GM19043 (cell line): ENCODE measurements around the gene FLYWCH2.

Experiments used
- ATAC-seq: cut with Tn5 transposase; IDR thresholded peaks from one replicate; pipeline ENCODE4 v1.9.1; 2021; ENCODE audit warnings: low read depth; ENCODE audit not compliant: unreplicated experiment

Gene FLYWCH2, protein sequence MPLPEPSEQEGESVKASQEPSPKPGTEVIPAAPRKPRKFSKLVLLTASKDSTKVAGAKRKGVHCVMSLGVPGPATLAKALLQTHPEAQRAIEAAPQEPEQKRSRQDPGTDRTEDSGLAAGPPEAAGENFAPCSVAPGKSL

DNA sequence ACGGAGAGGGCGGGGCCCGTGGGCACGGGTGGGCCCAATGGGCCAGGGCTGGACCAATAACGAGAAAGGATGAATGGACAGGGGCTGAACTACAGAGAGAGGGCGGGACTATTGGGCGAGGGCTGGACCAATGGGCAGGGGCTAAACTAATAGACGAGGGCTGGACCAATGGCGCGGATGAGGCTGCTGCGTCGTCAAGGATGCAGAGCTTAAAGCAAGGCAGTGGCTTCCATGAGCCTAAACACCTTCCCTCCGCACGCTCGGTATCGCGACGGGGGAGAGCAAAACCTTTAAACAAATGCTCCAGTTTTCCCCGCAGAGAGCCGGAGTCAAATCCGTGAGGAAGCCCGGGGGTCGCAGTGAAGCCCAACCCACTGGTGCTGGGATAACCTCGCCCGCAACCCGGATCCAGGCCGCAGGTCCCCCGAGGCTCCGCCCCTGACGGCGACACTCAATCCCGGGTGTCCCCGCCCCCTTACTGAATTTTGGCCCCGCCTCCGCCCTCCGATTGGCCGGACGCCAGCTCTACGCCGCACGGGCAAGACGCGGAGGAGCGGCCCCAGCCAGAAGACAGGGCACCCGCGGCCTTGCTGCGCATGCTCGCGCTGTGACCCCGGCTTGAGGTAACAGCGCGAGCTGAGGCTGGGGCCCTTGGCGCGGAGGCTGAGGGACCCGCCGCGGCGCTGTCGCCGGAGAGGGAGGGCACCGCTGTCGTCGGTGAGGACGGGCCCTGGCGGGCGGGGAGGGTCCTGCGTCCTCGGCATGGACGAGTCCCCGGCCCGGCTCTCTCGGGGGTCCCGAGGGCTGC, at the start of gene FLYWCH2:
TSS of gene FLYWCH2 (plus strand) at position 566 of the 808 bp plus-strand sequence. CDS start 13,235 bp downstream, outside the sequence.
- ATAC-seq: peak; percentile 96

DNA sequence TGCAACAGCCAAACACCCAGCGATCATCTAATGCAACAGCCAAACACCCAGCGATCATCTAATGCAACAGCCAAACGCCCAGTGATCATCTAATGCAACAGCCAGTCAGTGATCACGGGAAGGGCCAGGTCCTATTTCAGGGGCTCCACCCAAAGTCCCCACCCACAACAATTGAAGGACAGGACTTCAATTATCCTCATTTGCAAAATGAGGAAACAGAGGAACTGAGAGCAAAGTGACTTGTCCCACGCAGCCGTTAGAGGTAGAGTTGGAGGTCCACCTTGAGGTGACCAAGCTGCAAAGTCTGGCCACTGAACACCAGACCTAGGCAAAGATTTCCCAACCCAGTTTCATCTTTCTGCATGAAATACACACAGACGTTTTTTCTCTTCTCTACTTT, 49.2 kb upstream of the FLYWCH2 start:
- ATAC-seq: no peak

DNA sequence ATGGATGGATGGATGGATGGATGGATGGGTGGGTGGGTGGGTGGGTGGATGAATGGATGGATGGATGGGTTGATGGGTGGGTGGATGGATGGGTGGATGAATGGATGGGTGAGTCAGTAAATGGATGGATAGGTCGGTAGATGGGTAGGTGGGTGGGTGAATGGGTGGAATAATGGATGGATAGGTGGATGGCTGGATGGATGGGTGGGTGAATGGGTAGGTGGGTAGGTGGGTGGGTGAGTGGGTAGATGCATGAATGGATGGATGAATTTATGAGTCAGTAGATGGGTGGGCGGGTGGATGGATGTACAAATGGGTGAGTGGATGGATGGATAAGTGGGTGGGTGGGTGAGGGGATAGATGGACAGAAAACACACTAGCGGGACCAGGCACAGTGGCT, 48.0 kb upstream of the FLYWCH2 start:
- no peak for ATAC-seq

DNA sequence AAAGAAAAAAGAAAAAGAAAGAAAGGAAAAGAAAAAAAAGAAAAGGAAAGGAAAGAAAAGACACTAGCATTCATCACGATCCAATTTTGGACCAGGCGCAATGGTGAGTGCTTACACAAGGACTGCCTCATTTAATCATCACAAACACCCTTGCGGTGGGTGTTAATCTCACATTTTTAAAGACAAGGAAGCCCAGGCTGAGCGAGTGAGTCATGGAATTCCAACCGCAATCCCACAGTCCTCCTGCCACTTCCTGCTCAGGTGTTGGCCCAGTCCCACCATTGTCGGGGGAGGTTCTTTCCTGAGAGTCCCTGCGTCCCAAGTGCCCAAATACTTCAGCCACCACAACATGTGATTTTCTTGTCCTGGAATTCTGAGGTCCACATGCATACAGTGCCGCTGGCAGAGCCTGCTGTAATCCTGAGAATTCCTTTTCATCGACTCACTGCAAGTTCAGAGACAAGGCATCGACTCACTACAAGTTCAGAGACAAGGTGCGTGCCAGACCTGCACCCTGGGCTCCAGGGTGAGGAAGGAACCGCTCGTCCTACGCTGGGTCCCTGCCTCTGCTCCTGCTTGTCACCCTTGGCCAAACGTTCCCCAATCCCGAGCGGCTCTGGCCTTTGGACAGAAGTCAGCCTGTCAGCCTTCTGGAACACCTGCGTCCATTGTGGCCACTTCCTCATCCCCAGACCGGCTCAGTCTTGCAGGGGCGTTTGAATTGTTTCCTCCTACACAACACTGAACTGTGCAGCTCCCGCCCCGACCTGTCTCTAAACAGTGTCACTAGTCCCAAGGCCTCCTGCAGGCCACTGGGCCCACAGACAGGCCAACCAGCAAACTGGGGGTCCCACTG, 47.1 kb upstream of the FLYWCH2 start:
- ATAC-seq: no peak

DNA sequence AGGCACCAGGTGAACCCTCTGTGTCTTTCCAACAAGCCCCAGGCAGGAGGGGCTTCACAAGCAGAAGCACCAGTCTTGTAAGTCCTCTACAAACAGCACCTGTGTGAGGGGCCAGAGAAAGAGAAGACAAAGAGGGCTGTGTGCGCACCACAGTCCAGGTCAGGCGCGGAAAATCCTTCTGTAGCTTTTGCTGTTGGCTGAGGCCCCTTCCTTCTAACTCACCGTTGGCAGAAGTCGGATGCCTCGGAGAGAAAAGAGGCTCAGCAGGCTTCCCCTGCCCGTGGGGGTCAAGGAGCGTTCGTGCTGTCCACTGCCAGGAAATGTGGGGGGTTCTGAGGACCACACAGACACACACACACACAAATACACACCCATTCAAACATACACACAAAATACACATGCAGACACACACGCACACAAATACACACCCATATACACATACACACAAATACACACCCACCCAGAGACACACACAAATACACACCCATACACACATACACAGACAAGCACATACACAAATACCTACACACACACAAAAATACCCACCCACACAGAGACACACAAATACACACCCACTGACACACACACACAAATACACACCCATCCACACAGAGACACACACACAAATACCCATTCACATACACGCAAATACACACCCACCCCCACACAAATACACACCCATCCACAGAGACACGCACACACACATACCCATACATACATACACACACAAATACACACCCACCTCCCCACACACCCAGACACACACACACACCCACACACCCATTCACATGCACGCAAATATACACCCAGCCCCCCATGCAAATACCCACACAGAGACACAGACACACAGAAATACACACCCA, 46.1 kb upstream of the FLYWCH2 start:
- no peak for ATAC-seq

DNA sequence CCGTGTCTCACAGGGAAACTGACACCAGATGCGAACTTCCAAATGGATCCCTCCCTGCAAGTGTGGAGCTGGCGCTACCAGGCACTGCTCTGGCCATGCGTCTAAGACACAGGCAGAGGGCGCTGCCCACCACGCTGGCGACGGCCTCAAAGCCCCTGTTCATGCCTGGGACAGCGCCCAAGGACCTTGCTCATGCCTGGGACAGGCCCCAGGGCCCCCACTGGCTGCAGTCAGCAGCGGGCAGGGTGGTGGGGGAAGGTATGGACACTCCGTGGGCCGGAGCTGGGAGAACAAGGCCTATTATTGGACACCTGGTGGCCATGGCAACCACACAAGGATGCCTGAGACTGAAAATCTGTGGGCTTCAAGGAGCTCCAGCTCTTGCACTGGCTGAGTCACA, 44.1 kb upstream of the FLYWCH2 start:
- ATAC-seq: no peak

DNA sequence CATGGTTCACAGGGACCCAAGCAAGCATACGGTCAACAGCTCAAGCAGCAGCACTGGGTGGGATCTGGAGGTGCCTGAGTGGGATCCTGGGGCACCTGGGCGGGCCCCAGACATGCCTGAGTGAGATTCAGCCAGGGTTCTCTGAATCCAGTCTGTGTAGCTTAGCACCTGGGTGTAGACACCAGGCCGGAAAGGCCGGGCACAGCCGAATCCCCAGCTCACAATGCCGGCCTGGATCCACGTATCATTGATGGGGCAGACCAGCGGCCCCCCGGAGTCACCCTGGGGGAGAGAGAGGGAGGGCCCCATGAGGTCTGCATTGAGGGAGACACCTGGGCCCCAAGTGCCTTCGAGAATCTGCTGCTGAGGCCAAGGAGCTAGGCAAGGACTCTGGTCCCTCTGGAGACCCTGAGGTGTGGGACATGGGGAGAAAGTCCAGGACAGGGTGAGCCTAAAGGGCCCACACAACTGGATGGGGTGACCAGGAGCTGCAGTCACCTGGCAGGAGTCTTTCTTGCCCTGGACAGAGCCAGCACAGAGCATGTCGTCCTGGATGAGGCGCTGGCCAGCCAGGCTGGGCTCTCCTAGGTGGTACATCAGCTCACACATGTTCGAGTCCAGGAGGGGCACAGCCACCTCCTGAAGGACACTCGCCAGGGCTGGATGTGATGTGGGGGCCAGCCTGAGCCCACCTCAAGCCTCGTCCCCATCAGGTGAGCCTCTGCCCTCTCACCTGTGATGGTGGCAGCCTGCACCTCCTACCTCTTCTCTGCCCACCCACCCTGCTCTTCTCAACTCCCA, 43.2 kb upstream of the FLYWCH2 start:
- no peak for ATAC-seq

DNA sequence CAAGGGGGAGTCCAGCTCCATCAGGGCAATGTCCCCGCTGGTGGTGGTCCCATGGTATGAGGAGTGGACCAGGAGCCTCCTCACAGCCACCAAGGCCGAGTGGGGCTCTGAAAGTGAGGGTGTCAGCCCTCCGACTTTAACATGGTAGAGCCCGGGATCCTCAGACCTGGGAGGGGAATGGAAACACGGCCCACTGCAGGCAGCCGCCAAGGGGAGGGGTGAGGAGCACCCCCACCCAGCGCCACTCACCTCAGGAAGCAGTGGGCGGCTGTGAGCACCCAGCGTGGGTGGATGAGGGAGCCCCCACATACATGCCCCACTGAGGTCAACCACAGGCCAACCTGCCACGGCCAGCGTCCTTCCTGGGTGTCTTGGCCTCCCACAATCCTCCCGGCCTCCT, 42.1 kb upstream of the FLYWCH2 start:
- no peak for ATAC-seq

DNA sequence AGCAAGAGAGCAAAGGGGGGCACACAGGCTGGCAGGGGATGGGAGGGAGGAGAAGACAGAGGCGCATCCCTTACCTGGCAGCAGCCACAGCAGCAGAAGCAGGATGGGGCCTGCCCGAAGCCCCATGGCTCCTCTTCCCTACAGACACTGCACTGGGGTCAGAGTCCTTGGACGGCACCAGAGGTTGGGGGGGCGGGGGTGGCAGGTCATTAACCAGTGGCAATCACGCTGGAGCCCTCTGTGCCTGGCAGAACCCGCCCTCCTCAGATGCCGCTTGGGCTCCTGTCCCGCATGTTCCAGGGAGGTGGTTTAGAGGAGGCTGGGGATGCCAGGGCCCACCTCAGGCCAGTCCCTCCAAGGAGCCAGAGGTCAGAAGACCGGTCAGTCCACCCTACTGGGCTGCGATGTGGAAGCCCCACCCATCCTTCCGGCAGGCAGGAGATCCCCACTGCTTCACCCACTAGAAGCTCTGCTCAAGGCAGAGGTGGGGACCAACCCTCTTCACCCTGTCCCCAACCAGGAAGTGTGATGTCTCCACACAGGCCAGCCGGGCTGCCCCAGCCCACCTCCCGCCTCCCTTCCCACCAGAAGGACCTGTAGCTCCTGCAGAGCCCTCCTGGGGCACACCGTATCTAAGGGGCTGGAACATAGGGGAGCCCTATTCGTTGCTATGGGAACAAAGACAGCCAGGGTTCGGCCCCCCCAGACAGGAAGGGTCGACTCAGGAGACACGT, 41.2 kb upstream of the FLYWCH2 start:
- ATAC-seq: no peak

DNA sequence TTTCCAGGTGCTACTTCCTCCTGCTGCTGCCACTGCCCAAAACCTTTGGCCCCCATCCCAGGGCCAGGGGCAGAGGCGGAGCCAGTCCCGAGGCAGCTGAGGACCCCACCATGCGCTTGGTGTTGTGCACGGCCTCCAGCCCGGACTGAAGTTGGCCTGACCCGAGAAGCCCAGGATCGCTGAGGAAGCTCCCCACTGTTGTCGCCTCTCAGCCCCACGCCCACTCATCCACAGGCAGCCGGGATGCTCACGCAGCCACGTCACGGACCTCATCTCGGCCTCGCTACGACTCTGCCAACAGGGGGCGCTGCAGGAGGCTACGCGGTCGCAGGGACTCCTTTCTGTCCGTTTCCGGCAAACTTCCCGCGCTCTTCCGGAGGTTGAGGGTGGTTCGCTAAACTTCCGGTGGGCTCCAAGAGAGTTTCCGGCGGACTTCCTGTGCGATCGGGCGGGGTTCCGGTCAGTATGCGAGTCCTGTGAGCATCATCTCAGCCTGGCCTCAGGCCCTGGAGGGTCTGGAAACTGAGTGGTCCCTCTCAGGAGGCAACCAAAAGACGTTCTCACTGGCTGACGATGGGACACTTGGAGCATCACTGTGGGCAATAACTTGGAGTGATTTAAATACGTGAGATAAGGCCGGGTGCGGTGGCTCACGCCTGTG, 40.5 kb upstream of the FLYWCH2 start:
- ATAC-seq: no peak

DNA sequence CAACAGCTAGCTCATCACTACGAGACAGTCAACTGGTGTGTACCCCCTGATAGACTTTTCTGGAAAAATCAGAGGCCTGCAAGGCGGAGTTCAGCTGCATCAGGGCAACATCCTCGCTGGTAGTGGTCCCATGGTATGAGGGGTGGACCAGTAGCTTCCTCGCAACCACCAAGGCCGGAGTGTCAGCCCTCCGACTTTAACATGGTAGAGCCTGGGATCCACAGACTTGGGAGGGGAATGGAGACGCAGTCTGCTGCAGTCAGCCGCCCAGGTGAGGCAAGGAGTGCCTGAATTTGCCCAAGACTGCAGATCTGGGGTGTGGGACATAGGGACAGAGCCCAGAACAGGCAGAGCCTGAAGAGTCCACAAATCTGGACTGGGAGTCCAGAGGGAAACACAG, 39.5 kb upstream of the FLYWCH2 start:
- no peak for ATAC-seq

DNA sequence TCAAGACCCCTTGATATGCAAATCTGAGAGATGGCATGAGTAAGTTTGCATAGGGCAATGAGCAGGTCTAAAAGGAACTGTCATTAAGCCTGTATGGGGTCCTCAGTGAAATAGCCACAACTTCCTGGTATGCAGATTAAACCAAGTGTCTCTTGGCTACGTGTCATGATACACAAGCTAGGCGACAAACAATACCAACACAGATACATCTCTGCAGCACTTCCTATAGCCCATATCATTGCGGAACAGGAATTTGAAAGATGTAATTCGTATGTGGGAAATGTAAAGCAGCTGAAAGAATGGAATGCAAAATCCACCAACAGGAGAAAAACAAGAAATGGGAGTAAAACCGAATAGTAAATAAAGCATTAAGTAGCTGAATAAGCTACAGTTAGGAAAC, 37.9 kb upstream of the FLYWCH2 start:
- ATAC-seq: no peak

DNA sequence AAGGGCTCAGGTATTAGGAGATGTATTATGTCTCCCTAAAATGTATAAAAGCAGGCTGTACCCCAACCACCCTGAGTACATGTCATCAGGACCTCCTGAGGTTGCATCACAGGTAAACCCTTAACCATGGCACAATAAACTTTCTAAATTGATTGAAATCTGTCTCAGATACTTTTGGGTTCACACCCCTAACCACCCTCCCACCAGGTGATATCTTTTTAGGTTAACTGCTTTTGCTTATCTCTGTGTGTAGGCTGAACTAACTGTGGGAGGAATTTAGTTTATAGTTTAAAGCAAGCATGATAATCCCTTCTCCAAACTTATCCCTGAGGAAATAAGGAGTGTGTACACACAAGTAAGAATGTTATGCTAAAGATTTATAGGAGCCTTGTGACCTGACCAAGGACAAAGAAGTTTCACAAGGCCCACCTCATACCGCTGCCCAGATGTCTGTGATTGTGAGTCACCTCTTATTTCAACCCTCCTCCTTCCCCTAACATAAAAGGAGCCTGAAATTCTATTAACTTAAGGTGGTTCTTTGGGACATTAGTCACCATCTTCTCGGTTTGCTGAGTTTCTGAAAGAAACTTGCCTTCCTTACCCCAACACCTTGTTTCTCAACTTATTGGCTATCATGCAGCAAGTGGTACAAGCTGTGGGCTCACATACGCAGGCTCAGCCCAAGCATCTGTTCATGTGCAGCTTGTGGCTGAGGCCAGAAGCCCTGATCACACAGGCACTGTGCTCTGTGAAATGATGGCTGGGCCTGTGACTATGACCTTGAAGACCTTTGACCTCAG, 36.3 kb upstream of the FLYWCH2 start:
- no peak for ATAC-seq

DNA sequence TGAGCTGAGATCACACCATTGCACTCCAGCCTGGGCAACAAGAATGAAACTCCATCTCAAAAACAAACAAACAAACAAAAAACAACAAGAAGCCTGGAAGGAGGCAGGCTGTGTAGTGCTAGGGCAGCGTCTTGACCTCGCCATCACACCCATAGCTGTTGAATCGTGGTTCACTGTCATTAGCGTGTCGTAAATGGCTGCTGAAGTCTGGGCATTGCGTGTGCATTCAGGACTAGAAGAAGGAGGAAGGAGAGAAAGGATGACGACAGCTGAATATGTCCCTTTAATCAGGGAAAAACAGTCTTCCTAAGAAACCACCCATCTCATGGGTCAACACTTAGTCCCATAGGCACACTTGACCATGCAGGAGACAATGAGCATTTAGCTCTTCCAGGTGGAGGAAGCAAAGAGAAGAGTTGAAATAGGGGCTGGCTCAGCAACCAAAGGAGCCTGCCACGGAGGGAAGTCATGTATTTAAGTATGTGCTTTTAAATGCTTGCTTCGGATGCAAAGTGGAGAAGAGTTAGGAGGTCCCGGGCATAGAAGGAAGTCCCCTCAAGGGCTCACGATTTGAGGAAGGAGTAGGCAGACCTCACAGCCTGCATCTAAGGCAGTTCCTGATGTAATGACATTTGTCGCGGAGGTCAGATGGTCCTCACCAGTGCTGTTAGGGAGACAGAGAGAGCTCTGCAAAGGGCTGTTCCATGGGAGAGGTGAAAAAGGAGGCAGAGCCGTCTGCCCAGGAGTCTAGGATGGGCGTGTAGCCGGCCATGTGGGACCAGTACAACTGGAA, 33.9 kb upstream of the FLYWCH2 start:
- ATAC-seq: no peak

DNA sequence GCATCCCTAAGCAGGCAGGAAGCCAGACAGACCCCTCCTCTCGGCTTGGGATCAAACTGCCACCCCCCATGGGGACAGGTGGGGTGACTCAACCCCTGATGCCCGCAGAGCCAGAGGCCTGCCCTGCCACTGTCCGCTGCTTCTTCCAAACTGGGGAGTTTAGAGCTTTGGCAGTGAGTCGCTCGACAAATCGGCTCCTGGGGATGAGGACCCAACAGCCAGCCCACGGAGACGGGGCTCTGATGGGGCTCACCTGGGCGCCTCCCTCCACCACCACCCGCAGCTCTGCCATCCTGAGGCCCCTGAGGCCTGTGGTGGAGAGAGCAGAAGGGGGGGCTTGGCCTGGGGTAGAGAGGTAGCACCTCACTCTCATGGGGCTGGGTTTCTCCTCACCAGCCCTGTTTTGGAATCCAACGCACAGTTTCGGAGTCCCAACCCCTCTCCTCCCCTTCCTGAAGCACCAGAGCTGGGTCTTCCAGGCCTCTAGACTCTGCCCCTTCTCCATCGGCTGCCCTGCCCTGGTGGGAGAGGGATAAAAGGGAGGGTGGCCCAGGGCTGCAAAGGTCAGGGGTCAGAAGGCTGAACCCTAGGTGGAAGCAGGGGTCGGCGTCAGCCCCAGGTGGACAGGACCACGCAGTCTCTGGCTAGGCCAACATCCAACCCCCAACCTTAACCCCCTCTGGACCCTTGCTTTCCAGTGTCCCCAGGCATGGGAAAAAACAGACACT, 30.8 kb upstream of the FLYWCH2 start:
- no peak for ATAC-seq

DNA sequence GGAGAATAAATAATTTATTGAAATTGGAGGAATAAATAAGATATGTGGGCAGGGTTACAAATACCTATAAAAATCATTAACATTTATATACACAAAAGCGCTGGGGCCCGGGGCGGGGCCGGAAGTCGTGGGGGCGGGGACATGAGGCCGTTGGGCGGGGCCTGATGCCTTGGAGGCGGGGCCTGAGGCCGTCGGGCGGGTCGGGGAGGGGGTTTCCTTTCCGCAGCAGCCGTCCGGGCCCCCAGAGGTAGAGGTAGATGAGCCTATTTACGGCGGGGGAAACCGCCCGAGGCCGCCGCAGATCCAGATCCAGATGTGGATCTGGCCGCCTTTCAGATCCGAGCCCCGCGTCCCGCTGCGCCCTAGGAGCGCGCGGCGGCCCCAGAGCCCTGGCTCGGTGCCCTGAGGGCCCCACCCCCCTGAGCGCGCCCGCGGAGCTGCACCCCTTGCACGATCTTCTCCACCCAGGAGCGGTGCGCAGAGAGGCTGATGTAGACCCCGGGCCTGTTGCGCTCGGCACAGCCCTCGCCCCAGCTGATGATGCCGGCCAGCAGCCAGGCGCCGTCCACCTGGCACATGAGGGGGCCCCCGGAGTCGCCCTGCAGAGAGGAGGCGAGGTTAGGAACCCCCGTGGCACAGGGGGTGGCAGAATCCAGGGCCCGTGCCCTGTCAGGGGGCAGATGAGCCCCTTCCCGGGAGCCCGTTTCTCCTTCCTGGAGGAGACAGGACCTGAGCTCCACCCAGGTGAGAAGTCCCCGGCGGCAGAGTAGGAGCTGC, 30.1 kb upstream of the FLYWCH2 start:
- ATAC-seq: no peak
